Osteocyte (in vitro differentiated cells): ENCODE measurements around the gene GPRIN3. TPM values are rescaled to one million over a fixed set of nuclear protein-coding genes. Genes with fewer than 3 reads are reported as not detected.

Source experiments
- DNase-seq: peaks from one replicate; pipeline ENCODE4 v3.0.0; 2021; ENCODE audit warnings: mixed read lengths; ENCODE audit not compliant: unreplicated experiment; ENCODE audit errors: extremely low spot score
- H3K27ac Mint-ChIP-seq: one replicate; pipeline ENCODE4 v1.8.0; 2021; ENCODE audit warnings: mild to moderate bottlenecking, mixed read lengths; ENCODE audit not compliant: unreplicated experiment
- H3K27me3 Mint-ChIP-seq: one replicate; pipeline ENCODE4 v1.8.0; 2021; ENCODE audit warnings: mixed read lengths; ENCODE audit not compliant: unreplicated experiment
- H3K36me3 Mint-ChIP-seq: one replicate; pipeline ENCODE4 v1.8.0; 2021; ENCODE audit warnings: mixed read lengths; ENCODE audit not compliant: unreplicated experiment
- H3K4me1 Mint-ChIP-seq: one replicate; pipeline ENCODE4 v1.8.0; 2021; ENCODE audit warnings: mixed read lengths; ENCODE audit not compliant: unreplicated experiment
- H3K4me3 Mint-ChIP-seq: one replicate; pipeline ENCODE4 v1.8.0; 2021; ENCODE audit warnings: mild to moderate bottlenecking, moderate library complexity, mixed read lengths; ENCODE audit not compliant: unreplicated experiment
- H3K9me3 Mint-ChIP-seq: one replicate; pipeline ENCODE4 v1.8.0; 2021; ENCODE audit warnings: mixed read lengths; ENCODE audit not compliant: unreplicated experiment
- CTCF ChIP-seq: fragments of 200-600 bp; sonication (generic); IDR thresholded peaks from 2 replicates; pipeline ENCODE4 v1.5.0; 2021; ENCODE audit warnings: antibody characterized with exemption, mild to moderate bottlenecking, moderate library complexity
- total RNA-seq: library from RNA; stranded (reverse); gene quantifications from 2 replicates; pipeline ENCODE4 v1.2.1, GENCODE V29; 2021

The GPRIN3 gene
- total RNA-seq, 1 donor from 2014 or later = not detected

DNA sequence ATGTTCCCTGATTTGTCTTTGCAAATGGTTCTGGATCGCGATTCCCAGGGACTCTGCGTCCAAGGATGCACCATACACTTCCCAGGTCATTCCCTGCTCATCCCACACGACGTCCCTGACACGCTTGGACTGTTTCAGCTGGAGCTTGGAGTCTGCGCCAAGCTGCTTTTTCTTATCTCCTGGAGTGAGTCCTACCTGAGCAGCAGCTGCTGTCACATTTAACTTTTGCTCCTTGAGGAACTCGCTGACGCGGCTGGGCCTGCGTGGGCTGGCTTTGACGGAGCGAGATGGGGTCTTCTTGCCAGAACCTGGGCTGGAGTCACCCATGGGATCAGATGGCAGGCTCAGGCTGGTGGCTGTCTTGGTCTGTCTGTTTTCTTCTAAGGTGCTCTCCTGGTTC lies 59.6 kb downstream of the GPRIN3 start:
- Mint-ChIP-seq H3K27me3 (peaks cover 13% of the 10 kb centered on the region), H3K27ac (no peak overlapping the region), H3K36me3 (no peaks in the 10 kb centered on the region), H3K4me3 (no peak overlapping the region), H3K9me3 (no peaks in the 10 kb centered on the region), H3K4me1 (no peaks in the 10 kb centered on the region)
- TF ChIP-seq CTCF = no peak
- DNase-seq = no peak

GRCh38 chr4:89245459-89245858 lies 62.1 kb downstream of the GPRIN3 start:
- no peaks in the 10 kb centered on the region for H3K36me3 Mint-ChIP-seq
- no peaks in the 10 kb centered on the region for H3K9me3 Mint-ChIP-seq
- no peak for DNase-seq
- H3K4me1 Mint-ChIP-seq = no peaks in the 10 kb centered on the region
- no peak overlapping the region for H3K4me3 Mint-ChIP-seq
- peaks cover 4% of the 10 kb centered on the region for H3K27me3 Mint-ChIP-seq
- H3K27ac Mint-ChIP-seq = no peak overlapping the region
- no peak for TF ChIP-seq CTCF

DNA sequence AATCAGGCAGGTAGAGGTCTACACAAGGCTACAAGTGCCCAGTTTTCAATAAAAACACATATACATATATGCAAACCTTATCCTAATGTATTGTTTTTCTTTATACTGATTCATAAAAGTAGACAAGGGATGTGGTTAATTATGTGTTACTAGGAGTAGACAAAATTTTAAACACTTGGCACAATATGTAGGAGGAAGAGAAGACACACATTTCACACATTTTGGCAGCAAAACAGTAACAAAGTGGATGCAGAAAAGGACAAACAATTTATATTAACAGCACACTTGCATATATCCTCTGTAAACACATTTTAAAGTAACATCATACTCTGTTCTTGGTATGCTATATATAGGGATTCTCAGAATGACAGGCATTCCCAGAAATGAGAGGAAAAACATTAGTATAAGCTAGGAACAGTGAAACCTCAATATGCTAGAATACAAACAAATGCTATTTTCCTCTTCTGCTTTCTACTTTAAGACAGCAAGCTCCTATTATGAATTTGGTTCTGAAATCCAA lies 63.8 kb downstream of the GPRIN3 start:
- Mint-ChIP-seq H3K27me3 (peaks cover 4% of the 10 kb centered on the region), H3K4me1 (no peaks in the 10 kb centered on the region), H3K4me3 (no peak overlapping the region), H3K36me3 (no peaks in the 10 kb centered on the region), H3K9me3 (no peaks in the 10 kb centered on the region), H3K27ac (no peak overlapping the region)
- DNase-seq = no peak
- no peak for TF ChIP-seq CTCF

GRCh38 chr4:89242864-89243732 lies 64.5 kb downstream of the GPRIN3 start:
- no peak for TF ChIP-seq CTCF
- H3K9me3 Mint-ChIP-seq = no peaks in the 10 kb centered on the region
- H3K27ac Mint-ChIP-seq = no peak overlapping the region
- DNase-seq = no peak
- H3K4me1 Mint-ChIP-seq = no peaks in the 10 kb centered on the region
- peaks cover 4% of the 10 kb centered on the region for H3K27me3 Mint-ChIP-seq
- no peak overlapping the region for H3K4me3 Mint-ChIP-seq
- no peaks in the 10 kb centered on the region for H3K36me3 Mint-ChIP-seq

DNA sequence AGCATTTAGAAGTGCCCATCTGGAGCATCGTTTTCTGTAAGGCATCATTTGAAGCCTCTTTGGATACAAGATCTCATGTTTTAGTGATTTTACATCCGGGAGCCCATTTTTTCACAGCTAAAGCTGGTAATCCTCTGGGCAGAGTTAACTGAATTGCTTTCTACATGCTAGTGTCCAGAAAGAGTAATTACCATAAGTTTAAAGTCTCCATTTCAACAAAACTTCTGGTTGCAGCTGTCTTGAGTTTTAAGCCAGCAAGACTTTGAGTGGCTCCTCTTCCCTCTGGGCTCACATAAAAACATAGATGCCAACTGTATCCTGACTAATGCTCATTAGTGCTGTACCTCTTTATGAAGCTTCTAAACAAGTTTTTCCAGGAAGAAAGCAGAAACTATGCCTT lies 65.4 kb downstream of the GPRIN3 start:
- H3K9me3 Mint-ChIP-seq = no peaks in the 10 kb centered on the region
- no peak for DNase-seq
- H3K27ac Mint-ChIP-seq = no peak overlapping the region
- H3K4me1 Mint-ChIP-seq = no peaks in the 10 kb centered on the region
- no peaks in the 10 kb centered on the region for H3K36me3 Mint-ChIP-seq
- H3K27me3 Mint-ChIP-seq = peaks cover 8% of the 10 kb centered on the region
- no peak overlapping the region for H3K4me3 Mint-ChIP-seq
- TF ChIP-seq CTCF = no peak
